Naive thymus-derived CD8-positive, alpha-beta T cell (primary cell): ENCODE data around the gene USP22. TPM values are rescaled to one million over a fixed set of nuclear protein-coding genes. Genes with fewer than 3 reads are reported as not detected.

Source experiments
- ATAC-seq, 2 donors: fragments of 150-1000 bp; cut with Tn5 transposase in 1 of 2; sonication (Bioruptor Pico), chemical (Tn5 transposase) in 1 of 2; 1 replicate in 1 of 2; 2 replicates in 1 of 2; pipeline ENCODE4 v1.10.0; 2021; ENCODE audit warnings: mild to moderate bottlenecking in 2 of 2, moderate library complexity in 2 of 2
- POLR2A ChIA-PET: fragments of 350-600 bp; sonication (Branson Sonifier 250); formaldehyde crosslinking; loops from one replicate; lab custom pipeline; 2021; ENCODE audit warnings: antibody characterized with exemption; lab: Charles Lee
- DNase-seq, 10 donors: peaks; one replicate each; pipeline versions ENCODE4 v3.0.0 to v3.0.0-alpha.2; 2020 to 2022
- H3K27ac Mint-ChIP-seq, 10 donors: one replicate each; pipeline ENCODE4 v1.8.0; 2020 to 2022; ENCODE audit warnings: mild to moderate bottlenecking in 10 of 10, mixed read lengths in 10 of 10, moderate library complexity in 4 of 10, inconsistent platforms in 1 of 10
- H3K27me3 Mint-ChIP-seq, 5 donors: one replicate each; pipeline ENCODE4 v1.8.0; 2021 to 2022; ENCODE audit warnings: mixed read lengths in 5 of 5
- H3K36me3 Mint-ChIP-seq, 3 donors: one replicate each; pipeline ENCODE4 v1.8.0; 2020 to 2022; ENCODE audit warnings: mixed read lengths in 3 of 3, mild to moderate bottlenecking in 2 of 3, inconsistent platforms in 1 of 3
- H3K4me1 Mint-ChIP-seq, 4 donors: one replicate each; pipeline ENCODE4 v1.8.0; 2021 to 2022; ENCODE audit warnings: mixed read lengths in 4 of 4
- H3K4me3 Mint-ChIP-seq, 10 donors: one replicate each; pipeline ENCODE4 v1.8.0; 2020 to 2022; ENCODE audit warnings: mild to moderate bottlenecking in 10 of 10, mixed read lengths in 10 of 10, moderate library complexity in 6 of 10, inconsistent platforms in 1 of 10
- H3K9me3 Mint-ChIP-seq, 9 donors: one replicate each; pipeline ENCODE4 v1.8.0; 2020 to 2022; ENCODE audit warnings: mixed read lengths in 9 of 9, mild to moderate bottlenecking in 3 of 9, inconsistent platforms in 1 of 9, moderate library complexity in 1 of 9
- polyA plus RNA-seq, 3 donors: library from polyadenylated mRNA; unstranded; fragments of 300-500 nt; fragmentation: Illumina TruSeq; gene quantifications; one replicate each; pipeline ENCODE4 v1.2.3, GENCODE V29; 2021
- total RNA-seq, 8 experiments: library from RNA in 2 of 8; stranded (reverse) in 2 of 8; gene quantifications; one replicate each; pipeline ENCODE4 v1.2.3 and lab custom pipeline; 2021 to 2026

USP22 gene
- total and polyA plus RNA-seq, 5 experiments from 2014 or later, result 33.6 to 155 (median 40.3) TPM

DNA sequence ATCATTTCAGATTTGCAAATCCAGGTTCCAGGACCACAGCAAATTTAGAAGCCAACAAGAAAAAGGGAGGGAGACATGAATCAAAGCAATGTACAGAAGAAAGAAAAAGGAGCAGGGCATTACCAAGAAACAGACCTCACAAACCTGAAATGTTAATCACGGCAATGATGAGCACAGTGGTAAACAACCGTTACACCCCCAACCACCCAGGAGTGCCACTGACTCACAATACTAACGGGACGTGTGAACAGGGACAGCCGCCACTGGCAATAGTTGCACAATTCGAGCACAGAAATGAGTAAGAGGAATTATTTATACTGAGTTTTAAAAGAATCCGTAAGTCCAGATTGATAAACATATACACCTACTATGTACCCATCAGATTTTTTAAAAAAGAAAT, 13.8 kb downstream of the USP22 start:
- no peaks in the 10 kb centered on the region for H3K27me3 Mint-ChIP-seq
- no peak for DNase-seq
- peak overlapping the region; percentile 10 to 81 (median 54) for H3K27ac Mint-ChIP-seq
- ATAC-seq, result no peak
- no peaks in the 10 kb centered on the region for H3K9me3 Mint-ChIP-seq
- H3K4me3 Mint-ChIP-seq, result peak overlapping the region in 5 of 10 donors; percentile 12 to 45 (median 22)
- POLR2A ChIA-PET, result interaction anchor here (0.9 kb wide), 1 partner anchor 13 kb away, joined by 3 read pairs; no protein-coding TSS in a partner anchor
- peaks cover 0 to 51% (median 3%) of the 10 kb centered on the region in 3 donors for H3K36me3 Mint-ChIP-seq
- peaks cover 40 to 86% (median 78%) of the 10 kb centered on the region in 4 donors for H3K4me1 Mint-ChIP-seq

DNA sequence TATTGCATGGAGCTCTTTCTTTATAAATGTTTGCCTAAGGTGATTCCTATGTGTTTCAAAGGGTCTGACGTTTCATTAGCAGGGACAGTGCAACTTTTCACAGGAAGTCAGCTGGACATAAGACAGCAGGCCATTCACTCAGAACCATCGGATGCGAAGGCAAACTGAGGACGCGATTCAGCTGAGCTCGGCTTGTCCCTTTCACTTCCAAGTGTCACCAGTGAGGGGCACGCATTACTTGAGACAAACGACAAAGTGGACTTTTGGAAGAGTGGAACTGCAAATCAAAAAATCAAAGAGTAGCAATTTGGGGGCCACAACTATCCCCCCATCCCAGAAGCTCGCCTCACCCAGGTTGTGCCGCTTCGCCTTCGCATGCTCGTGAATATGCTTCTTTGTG, 14.6 kb downstream of the USP22 start:
- POLR2A ChIA-PET, result interaction anchor here (0.7 to 0.9 kb wide), 2 partner anchors 12 to 15 kb away, joined by 3 read pairs; no protein-coding TSS in a partner anchor
- ATAC-seq (no peak), DNase-seq (no peak)
- Mint-ChIP-seq H3K4me1 (peaks cover 37 to 85% (median 76%) of the 10 kb centered on the region in 4 donors), H3K9me3 (no peaks in the 10 kb centered on the region), H3K27me3 (no peaks in the 10 kb centered on the region), H3K27ac (peak overlapping the region in 7 of 10 donors; percentile 9 to 81 (median 71)), H3K36me3 (peaks cover 0 to 51% (median 3%) of the 10 kb centered on the region in 3 donors), H3K4me3 (peak overlapping the region in 3 of 10 donors; percentile 2 to 22 (median 15))

GRCh38 chr17:21027031-21027430, 15.8 kb downstream of the USP22 start:
- Mint-ChIP-seq H3K4me1 (peaks cover 37 to 80% (median 73%) of the 10 kb centered on the region in 4 donors), H3K27me3 (no peaks in the 10 kb centered on the region), H3K9me3 (no peaks in the 10 kb centered on the region), H3K4me3 (no peak overlapping the region), H3K36me3 (peaks cover 0 to 58% (median 3%) of the 10 kb centered on the region in 3 donors), H3K27ac (peak overlapping the region in 2 of 10 donors; percentile 37 to 56)
- ATAC-seq (no peak), DNase-seq (no peak)
- POLR2A ChIA-PET, result no interaction called here

DNA sequence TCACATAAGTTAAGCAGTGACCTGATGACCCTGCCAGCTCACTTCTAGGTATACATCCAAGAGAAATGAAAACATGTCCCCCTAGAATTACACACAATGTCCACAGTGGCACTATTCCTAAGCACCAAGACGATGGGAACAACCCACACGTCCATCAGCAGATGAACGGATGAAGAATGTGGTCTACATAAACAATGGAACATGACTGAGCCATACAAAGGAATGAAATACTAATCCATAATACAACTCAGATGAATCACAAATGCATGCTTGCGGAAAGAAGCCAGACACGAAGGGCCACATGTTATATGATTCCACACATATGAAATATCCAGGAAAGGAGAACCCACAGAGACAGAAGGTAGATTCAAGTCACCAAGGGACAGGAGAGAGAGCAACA, 17.4 kb downstream of the USP22 start:
- Mint-ChIP-seq H3K4me1 (peaks cover 36 to 79% (median 71%) of the 10 kb centered on the region in 4 donors), H3K4me3 (no peak overlapping the region), H3K36me3 (peaks cover 0 to 71% (median 3%) of the 10 kb centered on the region in 3 donors), H3K27me3 (no peaks in the 10 kb centered on the region), H3K9me3 (no peaks in the 10 kb centered on the region), H3K27ac (peak overlapping the region in 6 of 10 donors; percentile 41 to 68 (median 61))
- POLR2A ChIA-PET, result no interaction called here
- DNase-seq, result no peak
- no peak for ATAC-seq

GRCh38 chr17:21024024-21024423, 18.8 kb downstream of the USP22 start:
- no peaks in the 10 kb centered on the region for H3K9me3 Mint-ChIP-seq
- peak overlapping the region in 8 of 10 donors; percentile 0 to 56 (median 44) for H3K4me3 Mint-ChIP-seq
- POLR2A ChIA-PET, result interaction anchor here (1.5 kb wide), 2 partner anchors 15 to 19 kb away, joined by 4 to 12 read pairs; partner anchors contain the start of gene USP22
- ATAC-seq (peak; percentile 51 to 67), DNase-seq (peak in 2 of 10 donors; percentile 16 to 21)
- H3K36me3 Mint-ChIP-seq, result peaks cover 0 to 86% (median 14%) of the 10 kb centered on the region in 3 donors
- peaks cover 34 to 70% (median 61%) of the 10 kb centered on the region in 4 donors for H3K4me1 Mint-ChIP-seq
- no peaks in the 10 kb centered on the region for H3K27me3 Mint-ChIP-seq
- peak overlapping the region; percentile 58 to 90 (median 80) for H3K27ac Mint-ChIP-seq

DNA sequence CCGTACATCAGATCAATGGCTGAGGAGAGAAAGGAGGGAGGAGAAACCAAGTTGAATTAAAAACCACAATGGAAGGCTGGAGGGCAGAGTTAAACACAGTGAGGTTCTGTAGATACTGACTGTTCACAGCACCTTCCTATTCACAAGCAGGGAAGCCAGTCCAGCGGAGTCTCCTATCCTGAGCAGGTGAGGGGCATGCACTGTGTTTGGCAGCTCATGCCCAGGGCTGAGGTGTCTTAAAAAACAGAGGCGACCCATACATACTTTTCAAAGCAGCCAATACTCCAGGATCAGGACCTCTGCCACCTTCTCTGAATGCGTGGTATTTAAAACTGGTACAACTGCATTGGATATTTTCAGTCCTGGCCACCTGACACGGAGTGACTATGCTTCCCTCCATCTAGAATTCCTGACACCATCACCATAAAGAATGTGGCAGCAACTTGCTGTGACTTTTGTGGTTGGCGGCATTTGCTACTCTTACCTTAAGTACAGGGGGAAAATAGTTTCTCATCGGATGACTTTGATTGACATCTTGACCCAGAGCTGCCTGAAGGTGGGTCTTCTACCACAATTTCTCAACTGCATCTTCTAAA, 21.5 kb downstream of the USP22 start:
- Mint-ChIP-seq H3K27ac (peak overlapping the region in 4 of 10 donors; percentile 40 to 81 (median 66)), H3K27me3 (no peaks in the 10 kb centered on the region), H3K9me3 (no peaks in the 10 kb centered on the region), H3K4me3 (no peak overlapping the region), H3K36me3 (peaks cover 4 to 90% (median 24%) of the 10 kb centered on the region in 3 donors), H3K4me1 (peaks cover 29 to 64% (median 48%) of the 10 kb centered on the region in 4 donors)
- ATAC-seq (no peak), DNase-seq (no peak)
- POLR2A ChIA-PET, result interaction anchor here (1.6 kb wide), 1 partner anchor 22 kb away, joined by 10 read pairs; the partner anchor contains the start of gene USP22

DNA sequence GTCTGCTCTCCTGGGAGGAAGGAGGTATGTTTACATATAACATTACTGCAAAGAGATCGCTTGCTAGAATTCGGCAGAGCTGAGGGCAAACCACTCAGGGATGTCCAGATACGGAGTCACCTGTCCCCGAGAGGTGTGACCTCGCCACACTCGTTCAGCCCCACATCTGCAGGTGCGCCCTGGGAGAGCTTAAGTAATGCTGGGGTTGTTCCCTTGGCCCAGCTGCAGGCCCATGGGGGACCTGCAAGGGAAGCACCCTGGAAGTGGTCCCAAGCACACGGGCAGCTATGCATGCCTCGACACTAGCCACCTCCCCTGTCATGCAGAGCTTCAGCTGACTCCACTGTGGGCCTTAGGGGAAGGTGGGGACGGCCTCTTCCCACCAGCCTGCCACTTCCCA, 22.2 kb downstream of the USP22 start:
- H3K4me1 Mint-ChIP-seq, result peaks cover 25 to 61% (median 47%) of the 10 kb centered on the region in 4 donors

GRCh38 chr17:21019976-21020586, 22.7 kb downstream of the USP22 start:
- Mint-ChIP-seq H3K4me1 (peaks cover 22 to 56% (median 42%) of the 10 kb centered on the region in 4 donors), H3K27me3 (no peaks in the 10 kb centered on the region), H3K27ac (peak overlapping the region in 9 of 10 donors; percentile 28 to 88 (median 57)), H3K9me3 (no peaks in the 10 kb centered on the region), H3K36me3 (peaks cover 7 to 90% (median 24%) of the 10 kb centered on the region in 3 donors), H3K4me3 (peak overlapping the region in 1 of 10 donors; percentile 7)
- POLR2A ChIA-PET, result no interaction called here
- DNase-seq (peak in 7 of 10 donors; percentile 12 to 65 (median 33)), ATAC-seq (peak; percentile 63 to 73)

More for the DNA sequence above, 22.2 kb downstream of the USP22 start:
- ATAC-seq (peak in 1 of 2 donors; percentile 8), DNase-seq (no peak)
- H3K27me3 Mint-ChIP-seq, result no peaks in the 10 kb centered on the region
- POLR2A ChIA-PET, result no interaction called here
- H3K36me3 Mint-ChIP-seq, result peaks cover 7 to 90% (median 27%) of the 10 kb centered on the region in 3 donors
- H3K4me3 Mint-ChIP-seq, result no peak overlapping the region
- H3K27ac Mint-ChIP-seq, result peak overlapping the region in 8 of 10 donors; percentile 2 to 88 (median 61)
- no peaks in the 10 kb centered on the region for H3K9me3 Mint-ChIP-seq

GRCh38 chr17:21018894-21019293, 23.9 kb downstream of the USP22 start:
- Mint-ChIP-seq H3K9me3 (no peaks in the 10 kb centered on the region), H3K4me1 (peaks cover 16 to 46% (median 32%) of the 10 kb centered on the region in 4 donors), H3K4me3 (no peak overlapping the region), H3K36me3 (peaks cover 7 to 89% (median 24%) of the 10 kb centered on the region in 3 donors), H3K27ac (peak overlapping the region in 3 of 10 donors; percentile 32 to 77 (median 53)), H3K27me3 (no peaks in the 10 kb centered on the region)
- no peak for DNase-seq
- POLR2A ChIA-PET, result interaction anchor here (0.8 kb wide), 1 partner anchor 25 kb away, joined by 3 read pairs; no protein-coding TSS in a partner anchor
- no peak for ATAC-seq

GRCh38 chr17:21017861-21018260, 24.9 kb downstream of the USP22 start:
- peak overlapping the region in 3 of 10 donors; percentile 28 to 62 (median 37) for H3K27ac Mint-ChIP-seq
- POLR2A ChIA-PET, result no interaction called here
- H3K36me3 Mint-ChIP-seq, result peaks cover 7 to 94% (median 24%) of the 10 kb centered on the region in 3 donors
- DNase-seq (no peak), ATAC-seq (no peak)
- no peaks in the 10 kb centered on the region for H3K27me3 Mint-ChIP-seq
- H3K9me3 Mint-ChIP-seq, result no peaks in the 10 kb centered on the region
- peaks cover 15 to 41% (median 28%) of the 10 kb centered on the region in 4 donors for H3K4me1 Mint-ChIP-seq
- no peak overlapping the region for H3K4me3 Mint-ChIP-seq

DNA sequence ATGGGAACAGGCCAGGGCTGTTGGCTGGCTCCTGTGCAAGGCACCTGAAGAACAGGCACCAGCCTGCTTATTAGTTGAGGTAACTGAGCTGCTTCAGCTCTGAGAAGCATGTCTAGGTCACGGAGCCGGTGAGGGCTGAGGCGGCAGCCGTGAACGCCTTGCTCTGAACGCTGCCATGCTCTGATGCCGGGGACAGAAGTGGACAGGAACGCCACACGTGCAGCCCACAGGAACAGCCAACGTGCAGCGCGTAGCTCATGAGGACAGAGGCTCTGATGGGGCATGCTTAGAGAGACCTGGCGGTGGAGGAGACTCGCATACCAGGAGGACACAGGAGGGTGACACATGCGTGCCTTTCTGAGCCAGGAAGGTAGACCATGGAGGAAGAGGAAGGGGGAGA, 25.6 kb downstream of the USP22 start:
- DNase-seq (no peak), ATAC-seq (no peak)
- Mint-ChIP-seq H3K9me3 (no peaks in the 10 kb centered on the region), H3K27me3 (no peaks in the 10 kb centered on the region), H3K27ac (peak overlapping the region in 2 of 10 donors; percentile 37 to 65), H3K36me3 (peaks cover 7 to 95% (median 25%) of the 10 kb centered on the region in 3 donors), H3K4me1 (peaks cover 13 to 37% (median 24%) of the 10 kb centered on the region in 4 donors), H3K4me3 (no peak overlapping the region)
- POLR2A ChIA-PET, result no interaction called here

DNA sequence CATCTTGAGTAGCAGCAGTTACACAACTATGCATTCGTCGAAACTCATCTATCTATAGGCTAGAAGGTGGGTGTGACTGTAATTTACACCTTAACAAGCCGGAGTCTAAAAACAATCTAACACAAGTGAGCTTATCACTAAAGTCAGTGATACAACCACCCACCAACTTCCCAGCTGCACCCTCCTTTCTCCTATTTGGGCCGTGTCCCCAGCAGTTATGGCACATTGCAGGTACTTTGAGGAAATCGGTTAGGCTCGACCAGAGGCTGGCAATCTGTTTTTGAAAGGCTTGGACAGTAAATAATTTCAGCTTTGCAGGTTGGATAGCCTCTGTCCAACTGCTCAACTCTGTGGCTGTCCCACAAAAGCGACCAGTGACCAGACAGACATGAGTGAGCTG, 26.0 kb downstream of the USP22 start:
- no peaks in the 10 kb centered on the region for H3K9me3 Mint-ChIP-seq
- H3K27ac Mint-ChIP-seq, result peak overlapping the region in 1 of 10 donors; percentile 53
- no peak overlapping the region for H3K4me3 Mint-ChIP-seq
- ATAC-seq, result no peak
- POLR2A ChIA-PET, result interaction anchor here (1.0 kb wide), 1 partner anchor 12 kb away, joined by 3 read pairs; no protein-coding TSS in a partner anchor
- DNase-seq, result no peak
- peaks cover 7 to 99% (median 25%) of the 10 kb centered on the region in 3 donors for H3K36me3 Mint-ChIP-seq
- H3K4me1 Mint-ChIP-seq, result peaks cover 13 to 37% (median 24%) of the 10 kb centered on the region in 4 donors
- H3K27me3 Mint-ChIP-seq, result no peaks in the 10 kb centered on the region
